GM19240 (cell line): ENCODE results near the gene FCRL1.

Source experiments
- DNase-seq: peaks from one replicate; pipeline ENCODE4 v3.0.0; 2011; ENCODE audit warnings: low spot score; ENCODE audit not compliant: insufficient read length

FCRL1 gene

DNA sequence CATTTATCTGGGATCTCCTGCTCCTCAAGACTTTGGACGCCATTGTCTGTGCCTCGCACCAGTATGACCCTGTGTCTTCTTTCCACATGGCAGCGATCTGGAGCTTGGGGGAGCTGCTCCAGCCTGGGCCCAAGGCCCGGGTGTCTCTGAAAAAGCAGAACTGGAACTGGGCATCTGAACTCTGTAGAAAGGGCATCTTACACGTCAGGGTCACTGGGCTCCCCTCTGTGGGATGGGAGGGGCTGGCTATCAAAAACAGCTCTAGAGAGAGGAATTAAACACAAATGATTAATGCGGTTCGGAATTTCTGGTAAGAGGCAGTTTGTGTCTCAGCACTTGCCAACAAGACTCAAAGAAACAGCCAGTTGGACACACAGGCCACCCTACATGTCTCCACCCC, 16.1 kb downstream of the FCRL1 start:
- DNase-seq = no peak

DNA sequence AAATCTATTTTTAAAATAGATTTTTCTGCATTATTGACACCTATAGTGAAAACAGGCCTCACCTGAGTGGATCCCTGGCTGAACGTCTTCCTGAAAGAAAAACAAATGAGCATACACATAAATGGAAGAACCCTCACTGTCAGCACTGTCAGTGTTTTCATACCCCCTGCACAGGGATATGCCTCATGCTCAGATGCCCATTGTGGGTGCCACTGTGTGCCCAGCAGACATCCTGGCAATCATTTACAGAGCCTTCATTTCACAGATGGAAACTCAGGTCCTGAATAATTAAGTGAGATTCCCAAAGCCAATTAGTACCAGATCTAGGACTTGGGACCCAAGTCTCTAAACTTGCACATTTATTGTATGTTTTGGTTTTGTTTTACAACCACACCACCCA, 19.9 kb downstream of the FCRL1 start:
- no peak for DNase-seq

DNA sequence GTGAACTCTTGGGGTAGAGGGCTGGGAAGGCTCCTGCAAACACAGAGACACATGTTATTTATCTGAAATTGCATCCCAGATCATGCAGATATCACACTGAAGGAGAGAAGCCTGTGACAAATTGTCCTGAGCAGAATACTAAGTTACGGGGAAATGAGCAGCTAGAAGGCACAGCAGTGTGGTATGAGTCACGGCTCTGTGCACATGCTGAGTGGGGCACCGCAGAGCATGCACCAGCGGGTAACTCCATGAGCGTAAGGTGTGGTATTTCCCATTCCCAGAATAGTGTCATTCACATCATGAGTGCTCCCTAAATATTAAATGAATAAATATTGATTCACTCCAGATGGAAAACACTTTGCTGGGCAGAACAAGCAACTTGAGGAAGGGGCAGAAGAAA, 21.7 kb downstream of the FCRL1 start:
- DNase-seq = no peak

DNA sequence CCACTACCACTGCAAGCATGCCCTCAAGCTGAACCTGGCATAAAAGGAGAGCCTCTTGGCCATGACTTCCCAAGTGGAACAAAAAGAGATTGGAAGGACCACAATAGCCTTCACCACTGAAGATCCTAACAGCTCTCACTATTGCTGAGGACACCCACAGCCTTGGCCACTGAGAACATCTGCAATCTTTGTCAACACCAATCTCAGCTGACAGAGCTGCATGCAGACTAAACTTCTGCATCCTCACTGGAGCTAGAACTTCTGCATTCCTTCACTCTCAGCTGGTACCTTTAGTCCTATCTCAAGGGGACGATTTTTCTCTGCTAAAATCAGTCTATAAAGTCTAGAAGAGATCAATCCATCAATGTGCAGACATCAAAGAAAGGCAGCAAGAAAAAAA, 34.7 kb downstream of the FCRL1 start:
- DNase-seq = no peak

DNA sequence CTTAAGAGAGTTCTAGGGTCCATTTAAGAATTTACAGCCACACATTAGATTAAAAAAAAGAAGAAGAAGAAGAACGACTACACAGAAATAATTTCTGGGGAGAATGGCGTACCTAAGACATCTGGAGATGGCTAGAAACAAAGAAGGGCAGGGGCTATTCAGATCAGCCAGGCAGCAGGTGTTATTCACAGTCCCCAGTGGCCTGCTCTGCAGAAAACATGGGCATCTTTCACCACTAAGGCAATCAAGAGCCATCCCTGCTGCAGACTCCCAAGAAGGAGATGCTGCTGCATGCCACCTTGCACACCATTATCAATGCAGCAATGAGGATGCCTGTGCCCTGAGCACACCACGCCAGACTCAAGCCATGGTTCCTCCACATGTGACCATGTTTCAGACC, 35.1 kb downstream of the FCRL1 start:
- no peak for DNase-seq

DNA sequence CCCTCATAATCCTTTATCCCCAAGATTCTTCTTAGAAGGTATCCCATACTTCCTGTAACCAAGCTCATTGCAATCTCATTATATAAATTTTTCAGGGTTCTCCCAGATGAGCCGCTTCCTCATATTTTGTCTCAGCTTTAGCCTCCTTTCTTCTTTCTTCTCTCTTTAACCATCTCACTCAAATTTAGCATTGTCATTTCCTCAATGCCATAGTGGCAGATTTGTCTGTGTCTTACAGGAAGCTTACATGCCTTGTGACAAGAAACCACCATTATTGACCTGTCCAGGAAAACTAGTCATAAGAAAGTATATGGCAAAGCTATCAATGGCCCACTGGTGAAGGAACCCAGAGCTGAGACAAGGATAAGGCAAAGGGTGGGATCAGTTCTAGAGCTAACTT, 37.0 kb downstream of the FCRL1 start:
- DNase-seq = no peak

DNA sequence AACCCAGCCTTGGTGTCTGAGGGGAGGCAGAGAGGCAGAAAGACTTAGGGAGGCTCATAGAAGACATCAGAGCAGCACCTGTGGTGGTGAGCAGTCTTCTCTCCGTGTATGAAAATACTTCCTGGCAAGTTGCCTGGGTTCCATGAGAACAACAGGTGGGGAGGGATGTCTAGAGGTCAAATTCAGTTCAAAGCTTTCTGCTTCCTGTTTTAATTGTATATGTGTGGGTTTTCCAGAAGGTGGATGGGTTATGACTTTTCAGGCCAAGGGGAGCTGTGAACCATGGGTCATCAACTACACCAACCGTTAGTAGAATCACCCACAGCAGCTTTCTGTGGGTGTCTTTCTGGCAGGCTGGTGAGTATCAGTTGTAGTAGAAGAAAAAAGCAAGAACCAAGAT, 38.9 kb downstream of the FCRL1 start:
- DNase-seq = no peak

DNA sequence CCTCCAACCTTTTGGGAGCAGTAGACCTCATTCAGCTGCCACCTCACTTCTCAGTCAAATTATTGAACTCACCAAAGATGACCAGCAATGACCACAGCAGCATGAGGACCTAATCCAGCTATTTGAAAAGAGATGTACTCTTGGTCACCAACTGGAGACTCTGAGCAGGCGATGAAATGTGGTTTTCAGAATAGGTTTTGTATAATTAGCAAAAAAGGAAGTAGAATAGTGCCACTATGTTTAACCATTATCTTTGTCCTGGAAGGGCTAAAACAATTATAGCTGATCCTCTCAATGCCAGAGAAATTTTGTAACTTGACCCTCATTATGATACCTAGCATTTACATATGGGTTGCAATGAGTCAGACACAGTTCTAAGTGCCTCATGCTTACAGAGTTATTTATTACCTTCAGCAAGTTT, 42.9 kb downstream of the FCRL1 start, which contains the start of gene FCRL2:
Gene FCRL2 (minus strand): TSS at position 162 of the 421 bp plus-strand sequence. CDS start 59 bp downstream, at position 103.
- no peak for DNase-seq

DNA sequence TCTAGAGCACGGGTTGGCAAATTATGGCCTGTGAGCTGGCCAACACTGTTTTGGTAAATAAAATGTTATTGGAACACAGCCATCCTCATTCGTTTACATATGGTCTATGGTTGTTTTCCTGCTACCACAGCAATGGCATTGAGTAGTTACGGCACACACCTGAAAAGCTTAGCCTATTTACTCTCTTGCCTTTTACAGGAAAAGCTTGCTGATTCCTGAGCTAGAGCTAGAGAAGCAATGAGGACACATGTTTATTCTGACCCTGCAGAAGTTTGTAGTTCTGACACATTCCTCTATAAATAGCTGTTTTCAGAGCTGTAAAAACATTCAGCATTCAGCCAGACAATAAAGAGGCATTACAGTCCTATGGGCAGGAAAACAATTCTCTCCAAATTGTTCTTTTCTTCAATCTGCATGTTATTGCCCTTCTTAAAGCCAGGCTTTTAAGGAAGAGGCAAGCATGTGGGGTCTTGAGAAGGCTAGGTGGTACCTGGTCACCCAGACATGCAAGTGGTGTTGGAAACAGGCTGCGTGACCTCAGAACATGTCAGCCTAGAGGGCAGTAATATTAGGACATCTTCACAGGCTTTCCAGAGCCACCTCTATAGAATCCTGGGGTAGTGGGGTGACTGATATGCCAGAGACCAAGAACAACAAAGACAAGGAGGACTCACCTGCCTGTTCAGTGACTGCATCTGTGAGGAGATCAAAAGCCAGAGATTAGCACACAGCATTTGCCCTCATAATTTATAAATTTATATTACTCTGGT, 44.6 kb downstream of the FCRL1 start:
- DNase-seq = no peak

DNA sequence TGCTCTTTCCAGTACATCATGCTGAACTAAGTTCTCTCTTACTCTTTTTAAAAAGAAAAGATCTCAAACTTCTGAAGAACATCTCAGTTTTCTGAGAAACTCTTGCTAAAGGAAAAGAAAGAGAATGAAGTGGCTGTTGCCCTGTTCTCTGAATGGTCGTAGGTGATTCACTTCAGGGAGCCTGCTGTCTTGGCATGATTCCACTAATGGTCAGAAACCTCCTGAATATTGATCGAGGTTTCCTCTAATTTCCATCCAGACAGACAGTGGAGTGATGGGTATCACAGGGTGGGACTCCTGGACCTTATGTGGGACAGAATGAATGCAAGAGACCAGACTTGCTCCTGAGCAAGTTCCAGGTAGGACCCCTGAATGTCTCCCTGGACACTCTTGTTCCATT, 45.5 kb downstream of the FCRL1 start:
- DNase-seq = no peak

DNA sequence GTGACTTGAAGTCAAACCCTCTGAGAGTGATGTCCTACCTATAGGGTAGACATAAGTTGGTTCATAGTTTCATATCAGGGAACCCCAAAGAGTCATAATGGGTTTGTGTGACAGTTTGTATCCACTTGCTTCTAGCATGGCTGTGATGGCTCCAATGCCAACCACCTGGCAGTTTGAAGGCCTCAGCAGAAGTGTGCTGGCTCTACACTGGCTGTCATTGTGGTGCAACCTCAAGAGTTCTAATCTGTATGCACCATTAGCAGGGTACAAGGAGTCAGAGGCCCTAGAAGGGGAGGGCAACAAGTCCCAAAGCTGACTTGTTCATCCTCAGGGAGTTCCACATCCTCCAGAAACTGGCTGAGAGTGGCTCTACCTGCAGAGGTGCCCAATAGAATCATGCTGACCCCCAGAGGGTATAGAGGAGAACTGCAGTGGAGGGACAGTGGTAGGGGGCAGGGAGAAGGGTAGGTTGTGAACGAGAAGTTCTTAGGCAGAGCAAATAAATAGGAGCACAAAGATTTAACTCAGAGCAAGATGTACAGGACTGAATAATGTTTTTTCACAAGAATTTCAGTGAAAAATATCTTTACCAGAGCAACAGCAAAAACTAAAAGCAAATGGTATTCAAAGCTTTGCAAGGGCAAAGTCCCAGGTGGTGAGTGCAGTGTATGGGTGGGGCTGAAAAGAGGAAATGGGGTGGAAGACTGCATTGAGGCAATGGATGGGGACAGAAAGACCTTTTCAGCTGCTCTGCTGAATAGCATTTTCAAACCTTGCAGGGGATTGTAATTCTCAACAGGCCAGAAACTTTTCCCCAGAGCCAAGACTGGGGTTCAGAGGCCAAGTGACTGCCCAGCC, 46.2 kb downstream of the FCRL1 start:
- peak; percentile 21 for DNase-seq

DNA sequence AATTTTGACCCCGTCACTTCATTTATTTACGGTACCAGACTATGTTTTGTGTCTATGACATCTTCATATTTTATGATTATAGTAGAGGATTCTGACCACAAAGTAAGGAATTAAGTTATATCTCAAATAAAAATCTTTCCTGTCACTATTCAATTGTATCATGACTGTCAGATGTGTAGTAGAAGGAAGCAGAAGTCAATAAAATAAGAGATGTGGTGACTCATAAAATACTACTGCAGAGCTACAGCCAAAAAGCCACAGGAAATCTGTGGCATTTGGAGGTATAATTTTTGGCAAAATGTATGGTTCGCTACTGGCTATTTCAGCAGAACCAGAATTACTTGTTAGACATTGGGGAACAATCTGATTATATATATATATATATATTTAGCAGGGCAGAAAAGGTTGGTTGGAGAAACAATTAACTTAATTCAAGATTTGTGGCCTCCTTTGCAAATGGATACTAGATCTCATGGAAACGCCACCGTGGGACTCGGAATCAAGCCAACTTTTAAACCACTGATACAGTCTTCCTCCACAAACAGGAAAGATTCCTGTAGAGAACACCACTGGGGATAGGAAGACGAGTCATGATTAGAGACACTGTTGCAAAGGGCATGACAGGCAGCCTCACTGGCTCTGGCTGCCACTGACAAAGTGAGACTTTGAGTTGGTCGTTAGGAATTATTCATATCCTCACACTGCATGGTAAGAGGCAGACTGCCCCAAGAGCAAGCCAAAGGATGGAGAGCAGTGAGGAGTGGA, 48.1 kb downstream of the FCRL1 start:
- DNase-seq = no peak

DNA sequence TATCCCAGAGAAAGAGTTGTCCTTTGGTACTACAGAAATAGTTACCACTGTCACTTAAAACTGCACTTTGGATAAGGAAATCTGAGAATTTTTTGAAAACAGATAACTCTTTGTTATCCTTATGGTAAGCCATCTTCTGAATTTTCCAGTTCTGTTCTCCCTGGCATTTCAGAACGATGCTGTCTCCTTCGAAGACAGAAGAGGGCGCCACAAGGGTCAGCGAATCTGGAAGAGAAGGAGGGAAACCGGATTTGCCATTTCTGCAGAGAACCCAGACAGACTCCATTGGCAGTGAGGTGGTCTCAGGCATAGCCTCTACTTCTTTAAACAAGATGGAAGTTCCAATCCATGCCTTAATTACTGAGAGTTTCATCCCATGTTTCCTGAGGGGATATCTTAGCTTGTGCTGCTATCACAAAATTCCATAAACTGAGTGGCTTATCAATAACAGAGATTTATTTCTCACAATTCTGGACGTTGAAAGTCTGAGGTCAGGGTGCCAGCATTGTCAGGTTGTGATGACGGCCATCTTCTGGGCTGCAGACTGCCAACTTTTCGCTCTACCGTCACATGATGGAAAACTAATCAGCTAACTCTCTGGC, 49.4 kb downstream of the FCRL1 start:
- no peak for DNase-seq

DNA sequence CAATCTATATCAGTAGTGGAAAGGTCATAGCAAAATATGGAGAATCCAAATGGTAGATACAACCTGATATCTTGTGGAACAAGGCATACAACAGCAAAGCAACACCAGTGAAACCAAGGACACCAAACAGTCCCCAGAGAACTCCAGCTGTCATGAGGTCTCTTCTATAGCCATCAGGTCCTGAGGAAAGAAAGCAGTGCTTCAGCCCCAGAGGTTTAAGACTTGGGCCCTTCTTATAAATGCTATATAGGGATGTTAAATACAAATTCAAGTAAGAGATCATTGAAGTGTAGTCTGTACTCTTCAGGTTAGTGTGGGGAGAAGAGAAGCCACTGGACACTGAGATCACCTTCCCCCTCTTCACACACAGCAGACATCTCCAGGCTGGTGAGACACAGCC, 53.1 kb downstream of the FCRL1 start:
- no peak for DNase-seq

DNA sequence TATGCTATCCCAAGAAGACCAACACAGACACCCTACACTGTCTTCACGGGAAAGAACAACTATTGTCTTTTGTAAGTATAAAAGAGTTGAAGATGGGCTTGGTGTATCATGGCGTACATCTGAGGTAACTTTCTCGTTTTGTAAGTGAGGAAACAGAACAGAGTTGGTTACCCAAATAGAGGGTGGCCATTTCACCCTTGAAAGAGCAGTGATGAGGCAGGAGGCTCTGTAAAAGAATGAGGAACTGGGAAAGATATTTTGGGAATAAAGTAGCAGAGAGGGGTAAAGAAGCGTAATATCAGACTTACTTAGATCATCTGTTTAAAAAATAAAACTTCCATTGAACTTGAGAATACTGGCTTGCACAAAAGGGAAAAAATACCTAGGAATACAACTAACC, 61.9 kb downstream of the FCRL1 start:
- DNase-seq = no peak

DNA sequence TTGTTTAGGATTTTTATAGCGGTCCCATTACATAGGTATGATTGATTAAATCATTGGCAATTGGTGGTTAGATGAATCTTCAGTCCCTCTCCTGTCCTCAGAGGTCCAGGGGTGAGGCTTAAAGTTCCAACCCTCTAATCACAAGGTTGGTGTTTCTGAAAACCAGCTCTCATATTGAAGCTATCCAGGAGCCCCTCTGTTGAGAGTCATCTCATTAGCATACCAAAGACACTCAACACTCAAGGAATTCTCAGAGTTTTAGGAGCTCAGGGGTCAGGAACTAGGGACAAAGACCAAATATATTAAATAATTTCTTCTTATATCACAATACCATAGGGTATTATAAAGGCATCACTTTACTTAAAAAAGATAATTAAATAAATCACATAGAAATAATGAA, 66.3 kb downstream of the FCRL1 start:
- DNase-seq = no peak

DNA sequence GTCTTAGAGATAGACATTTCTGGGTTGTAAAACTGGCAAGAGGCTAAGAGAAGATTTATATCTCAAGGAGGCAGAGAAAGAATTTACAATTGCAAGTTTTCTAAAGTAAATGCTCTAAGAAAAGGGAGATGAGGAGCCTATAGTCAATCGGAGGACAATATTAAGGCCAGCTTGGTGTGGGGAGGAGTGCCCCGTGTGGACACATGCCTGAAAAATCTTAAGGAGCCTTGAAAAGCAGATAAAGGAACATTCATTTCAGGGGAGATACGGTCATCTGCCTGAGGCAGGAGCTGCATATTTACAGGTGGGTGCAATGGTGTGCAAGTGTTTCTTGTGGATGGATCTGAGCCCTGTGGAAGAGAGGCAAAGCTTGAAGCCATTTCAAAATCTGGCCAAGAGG, 68.6 kb downstream of the FCRL1 start:
- no peak for DNase-seq

DNA sequence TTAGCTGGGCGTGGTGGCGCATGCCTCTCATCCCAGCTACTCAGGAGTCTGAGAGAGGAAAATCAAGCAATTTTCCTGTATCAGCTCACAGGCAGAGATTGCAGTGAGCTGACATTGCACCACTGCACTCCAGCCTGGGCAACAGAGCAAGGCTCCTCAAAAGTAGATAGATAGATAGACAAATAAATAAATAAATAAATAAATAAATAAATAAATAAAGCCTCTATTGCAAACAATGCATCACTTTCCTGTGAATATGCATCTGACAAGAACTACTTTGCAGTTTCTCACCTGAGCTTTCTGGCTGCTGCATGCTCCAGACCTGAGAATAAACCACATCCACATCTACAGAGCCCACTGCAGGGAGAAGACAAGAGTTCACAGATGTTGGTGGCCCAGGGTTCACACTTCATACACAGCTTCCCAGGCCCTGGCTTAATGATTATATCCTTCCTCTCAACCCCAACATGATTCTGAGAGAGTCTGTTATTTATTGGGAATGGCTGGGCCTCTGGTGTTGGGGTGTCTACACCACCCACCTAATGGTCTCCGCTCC, 71.6 kb downstream of the FCRL1 start:
- DNase-seq = no peak
